GM23338 (cell line): Measurements from ENCODE around the gene ZNF212. TPM values are rescaled to one million over a fixed set of nuclear protein-coding genes. Genes with fewer than 3 reads are reported as not detected.
"Not testable (repeated sequence)": the region's sequence is repeated elsewhere in the genome, so short reads cannot be mapped to it uniquely, and the experiment has no call there.

Experiments used
- ATAC-seq: fragments of 200-7000 bp; cut with Tn5 transposase; 3 replicates; pipeline ENCODE4 v1.9.1; 2020
- DNase-seq: peaks from one replicate; pipeline ENCODE4 v3.0.0-alpha.2; 2015; ENCODE audit warnings: low spot score
- H2AFZ ChIP-seq: fragments of 200-600 bp; sonication (generic); 2 replicates; pipeline ENCODE4 v1.8.0; 2016; ENCODE audit warnings: antibody characterized with exemption, mild to moderate bottlenecking, moderate library complexity
- H3F3A ChIP-seq: fragments of 200-600 bp; sonication (generic); replicated peaks from 2 replicates; pipeline ENCODE4 v1.8.0; 2017; ENCODE audit warnings: antibody characterized with exemption, mixed run types, low read depth
- H3K27ac ChIP-seq: fragments of 200-600 bp; sonication (generic); 2 replicates; pipeline ENCODE4 v1.6.1; 2016; ENCODE audit warnings: low read depth
- H3K27me3 ChIP-seq: fragments of 200-600 bp; sonication (generic); 2 replicates; pipeline ENCODE4 v1.8.0; 2016; ENCODE audit warnings: mild to moderate bottlenecking, mixed run types, moderate library complexity; ENCODE audit not compliant: insufficient read depth
- H3K36me3 ChIP-seq: fragments of 200-600 bp; sonication (generic); 2 replicates; pipeline ENCODE4 v1.8.0; 2016; ENCODE audit warnings: mild to moderate bottlenecking; ENCODE audit not compliant: insufficient read depth
- H3K4me1 ChIP-seq: fragments of 200-600 bp; sonication (generic); 2 replicates; pipeline ENCODE4 v1.8.0; 2016; ENCODE audit warnings: mild to moderate bottlenecking, moderate library complexity; ENCODE audit not compliant: insufficient read depth
- H3K4me2 ChIP-seq: fragments of 200-600 bp; sonication (generic); 2 replicates; pipeline ENCODE4 v1.7.1; 2017; ENCODE audit warnings: mixed run types
- H3K4me3 ChIP-seq: fragments of 200-600 bp; sonication (generic); 2 replicates; pipeline ENCODE4 v1.6.1; 2016; ENCODE audit warnings: mixed run types
- H3K79me2 ChIP-seq: fragments of 200-600 bp; sonication (generic); replicated peaks from 2 replicates; pipeline ENCODE4 v1.8.0; 2017; ENCODE audit warnings: mild to moderate bottlenecking; ENCODE audit not compliant: insufficient read depth
- H3K9me2 ChIP-seq: fragments of 200-600 bp; sonication (generic); 2 replicates; pipeline ENCODE4 v1.8.0; 2017; ENCODE audit not compliant: insufficient read depth
- H4K20me1 ChIP-seq: fragments of 200-600 bp; sonication (generic); replicated peaks from 2 replicates; pipeline ENCODE4 v1.8.0; 2017; ENCODE audit warnings: mild to moderate bottlenecking; ENCODE audit not compliant: insufficient read depth
- H3K27ac Mint-ChIP-seq: 2 replicates; pipeline ENCODE4 v1.8.0; 2020; ENCODE audit warnings: inconsistent platforms, mild to moderate bottlenecking, moderate library complexity, mixed read lengths
- H3K27me3 Mint-ChIP-seq: 3 replicates; pipeline ENCODE4 v1.8.0; 2022; ENCODE audit warnings: low read depth, mild to moderate bottlenecking, moderate library complexity, mixed read lengths, inconsistent platforms; ENCODE audit not compliant: insufficient read depth, poor library complexity
- H3K36me3 Mint-ChIP-seq: 3 replicates; pipeline ENCODE4 v1.8.0; 2021; ENCODE audit warnings: low read depth, mild to moderate bottlenecking, inconsistent platforms, moderate library complexity, mixed read lengths
- H3K4me1 Mint-ChIP-seq: 3 replicates; pipeline ENCODE4 v1.8.0; 2020; ENCODE audit warnings: mild to moderate bottlenecking, inconsistent platforms, mixed read lengths
- H3K4me3 Mint-ChIP-seq: 3 replicates; pipeline ENCODE4 v1.8.0; 2021; ENCODE audit warnings: moderate library complexity, mild to moderate bottlenecking, inconsistent platforms, mixed read lengths
- H3K9me3 Mint-ChIP-seq: 3 replicates; pipeline ENCODE4 v1.8.0; 2020; ENCODE audit warnings: moderate library complexity, mild to moderate bottlenecking, inconsistent platforms, mixed read lengths
- CREB1 ChIP-seq: fragments of 250-450 bp; sonication (Bioruptor Pico); IDR thresholded peaks from 2 replicates; pipeline ENCODE4 v1.5.0; 2020; ENCODE audit warnings: low read depth, mild to moderate bottlenecking, moderate library complexity
- EZH2 ChIP-seq: fragments of 200-600 bp; sonication (generic); IDR thresholded peaks from one replicate; pipeline ENCODE4 v1.8.0; 2017; ENCODE audit warnings: antibody characterized with exemption, mild to moderate bottlenecking, low read depth; ENCODE audit not compliant: unreplicated experiment
- EZH2phosphoT487 ChIP-seq: fragments of 200-600 bp; sonication (generic); IDR thresholded peaks from one replicate; pipeline ENCODE4 v1.8.1; 2018; ENCODE audit warnings: antibody characterized with exemption; ENCODE audit not compliant: unreplicated experiment
- JUNB ChIP-seq: IDR thresholded peaks from one replicate; pipeline ENCODE4 v1.6.1; 2016; ENCODE audit warnings: antibody characterized with exemption; ENCODE audit not compliant: unreplicated experiment
- NANOG ChIP-seq: IDR thresholded peaks from 2 replicates; pipeline ENCODE4 v1.6.1; 2016; ENCODE audit warnings: antibody characterized with exemption, borderline replicate concordance
- STAT1 ChIP-seq: IDR thresholded peaks from one replicate; pipeline ENCODE4 v1.6.1; 2016; ENCODE audit warnings: antibody characterized with exemption; ENCODE audit not compliant: unreplicated experiment
- ZNF114 ChIP-seq: fragments of 250-450 bp; sonication (Bioruptor Pico); IDR thresholded peaks from 2 replicates; pipeline ENCODE4 v1.5.0; 2020; ENCODE audit warnings: mild to moderate bottlenecking, moderate library complexity
- ZNF331 ChIP-seq: fragments of 250-450 bp; sonication (Bioruptor Pico); IDR thresholded peaks from 2 replicates; pipeline ENCODE4 v1.5.0; 2020; ENCODE audit warnings: low read depth, mild to moderate bottlenecking, moderate library complexity
- ZNF462 ChIP-seq: fragments of 250-450 bp; sonication (Bioruptor Pico); IDR thresholded peaks from 2 replicates; pipeline ENCODE4 v1.5.0; 2020; ENCODE audit warnings: mild to moderate bottlenecking, moderate library complexity
- polyA plus RNA-seq: library from polyadenylated mRNA; unstranded; fragments of >200 nt; fragmentation: Nextera tagmentation; extraction: Ambion mirVana; gene quantifications from 2 replicates; pipeline ENCODE4 v1.2.1, GENCODE V29; 2016
- total RNA-seq: library from RNA; depleted of rRNA; stranded (reverse); fragments of >200 nt; shearing (Covaris generic); gene quantifications from 2 replicates; pipeline ENCODE4 v1.2.3, GENCODE V29; 2014

ZNF212 gene
- total and polyA plus RNA-seq, 2 experiments from 2014 or later: 10.8 to 18.9 TPM

- TF ChIP-seq ZNF114 (CRISPR knock-in tag) (no peak), NANOG (no peak), EZH2 (no peak)
These were observed 14.3 kb upstream of the ZNF212 start (continued) for GRCh38 chr7:149225106-149225505.

- Mint-ChIP-seq H3K4me3 (no peak overlapping the region), H3K9me3 (no peaks in the 10 kb centered on the region), H3K36me3 (peaks cover 28% of the 10 kb centered on the region), H3K4me1 (peaks cover 3% of the 10 kb centered on the region; the same call in 1 of the 3 replicates), H3K27ac (no peak overlapping the region), H3K27me3 (peaks cover 16% of the 10 kb centered on the region)
- Histone ChIP-seq H3K4me3 (no peak overlapping the region), H3K9me2 (no peaks in the 10 kb centered on the region), H2AFZ (no peak overlapping the region), H3K36me3 (no peaks in the 10 kb centered on the region), H3K27me3 (no peaks in the 10 kb centered on the region), H3K4me1 (no peaks in the 10 kb centered on the region), H4K20me1 (no peaks in the 10 kb centered on the region; the same call in 1 of the 2 replicates), H3K27ac (no peak overlapping the region), H3K79me2 (no peaks in the 10 kb centered on the region), H3F3A (peaks cover 5% of the 10 kb centered on the region; the same call in 1 of the 2 replicates), H3K4me2 (no peak overlapping the region)
- no peak for ATAC-seq
- TF ChIP-seq ZNF462 (CRISPR knock-in tag): no peak
- no peak for TF ChIP-seq STAT1
- TF ChIP-seq EZH2: no peak
- TF ChIP-seq CREB1 (CRISPR knock-in tag): no peak
- no peak for TF ChIP-seq ZNF331 (CRISPR knock-in tag)
- no peak for TF ChIP-seq JUNB
- no peak for TF ChIP-seq EZH2phosphoT487
- DNase-seq: no peak
These were observed 13.8 kb upstream of the ZNF212 start for GRCh38 chr7:149225656-149226055.

- not testable (repeated sequence) for ATAC-seq, H3K9me2 ChIP-seq, H3K4me1 Mint-ChIP-seq, H3K9me3 Mint-ChIP-seq, H3K4me3 Mint-ChIP-seq, H3K27ac Mint-ChIP-seq, H3K27me3 ChIP-seq, H3K79me2 ChIP-seq, H3K27ac ChIP-seq, H3K36me3 ChIP-seq, H3K4me3 ChIP-seq, DNase-seq, H3F3A ChIP-seq, H3K4me2 ChIP-seq, H3K4me1 ChIP-seq, H2AFZ ChIP-seq, H4K20me1 ChIP-seq
- Mint-ChIP-seq H3K27me3 (peaks cover 16% of the 10 kb centered on the region), H3K36me3 (peaks cover 23% of the 10 kb centered on the region; the same call in 2 of the 3 replicates)
These were observed 13.1 kb upstream of the ZNF212 start for GRCh38 chr7:149226366-149226765.
